ENCODE data around the gene CREB3L2.

Gene CREB3L2

GRCh38 chr7:137949416-137950262 lies 52.2 kb downstream of the CREB3L2 start:
- no peak for FAIRE-seq

GRCh38 chr7:137948845-137949330 lies 53.0 kb downstream of the CREB3L2 start:
- FAIRE-seq, result no peak

GRCh38 chr7:137948083-137948844 lies 53.6 kb downstream of the CREB3L2 start:
- no peak for FAIRE-seq

GRCh38 chr7:137947046-137947445 lies 54.8 kb downstream of the CREB3L2 start:
- no peak for FAIRE-seq

GRCh38 chr7:137946011-137946410 lies 55.9 kb downstream of the CREB3L2 start:
- no peak for FAIRE-seq

- no peak for FAIRE-seq
Measured at GRCh38 chr7:137944168-137944567, 57.7 kb downstream of the CREB3L2 start.

GRCh38 chr7:137943132-137943551 lies 58.7 kb downstream of the CREB3L2 start:
- no peak for FAIRE-seq

GRCh38 chr7:137942484-137943115 lies 59.3 kb downstream of the CREB3L2 start:
- no peak for FAIRE-seq

GRCh38 chr7:137940656-137941518 lies 61.0 kb downstream of the CREB3L2 start:
- FAIRE-seq, result no peak

GRCh38 chr7:137940218-137940617 lies 61.7 kb downstream of the CREB3L2 start:
- FAIRE-seq, result no peak

GRCh38 chr7:137937202-137937560 lies 64.7 kb downstream of the CREB3L2 start:
- no peak for FAIRE-seq

GRCh38 chr7:137936509-137937201 lies 65.2 kb downstream of the CREB3L2 start:
- no peak for FAIRE-seq

- no peak for FAIRE-seq
Measured at GRCh38 chr7:137935884-137936508, 65.9 kb downstream of the CREB3L2 start.

- no peak for FAIRE-seq
Measured at GRCh38 chr7:137934941-137935883, 66.7 kb downstream of the CREB3L2 start.

GRCh38 chr7:137934176-137934826 lies 67.6 kb downstream of the CREB3L2 start:
- no peak for FAIRE-seq

GRCh38 chr7:137933270-137934017 lies 68.4 kb downstream of the CREB3L2 start:
- no peak for FAIRE-seq

GRCh38 chr7:137932881-137933269 lies 69.0 kb downstream of the CREB3L2 start:
- no peak for FAIRE-seq

- no peak for FAIRE-seq
Measured at GRCh38 chr7:137931823-137932222, 70.1 kb downstream of the CREB3L2 start.

GRCh38 chr7:137930581-137930980 lies 71.3 kb downstream of the CREB3L2 start:
- FAIRE-seq, result no peak

Measured in A204.1 (cell line).